ENCODE data around the gene WNT10A. TPM values are rescaled to one million over a fixed set of nuclear protein-coding genes. Genes with fewer than 3 reads are reported as not detected.

The WNT10A gene
- total and polyA plus RNA-seq, 10 of the 15 experiments (the other 5 are each of a cell fraction or from before 2014, with no cell fraction given): 0.61 to 45.0 (median 6.9) TPM

DNA sequence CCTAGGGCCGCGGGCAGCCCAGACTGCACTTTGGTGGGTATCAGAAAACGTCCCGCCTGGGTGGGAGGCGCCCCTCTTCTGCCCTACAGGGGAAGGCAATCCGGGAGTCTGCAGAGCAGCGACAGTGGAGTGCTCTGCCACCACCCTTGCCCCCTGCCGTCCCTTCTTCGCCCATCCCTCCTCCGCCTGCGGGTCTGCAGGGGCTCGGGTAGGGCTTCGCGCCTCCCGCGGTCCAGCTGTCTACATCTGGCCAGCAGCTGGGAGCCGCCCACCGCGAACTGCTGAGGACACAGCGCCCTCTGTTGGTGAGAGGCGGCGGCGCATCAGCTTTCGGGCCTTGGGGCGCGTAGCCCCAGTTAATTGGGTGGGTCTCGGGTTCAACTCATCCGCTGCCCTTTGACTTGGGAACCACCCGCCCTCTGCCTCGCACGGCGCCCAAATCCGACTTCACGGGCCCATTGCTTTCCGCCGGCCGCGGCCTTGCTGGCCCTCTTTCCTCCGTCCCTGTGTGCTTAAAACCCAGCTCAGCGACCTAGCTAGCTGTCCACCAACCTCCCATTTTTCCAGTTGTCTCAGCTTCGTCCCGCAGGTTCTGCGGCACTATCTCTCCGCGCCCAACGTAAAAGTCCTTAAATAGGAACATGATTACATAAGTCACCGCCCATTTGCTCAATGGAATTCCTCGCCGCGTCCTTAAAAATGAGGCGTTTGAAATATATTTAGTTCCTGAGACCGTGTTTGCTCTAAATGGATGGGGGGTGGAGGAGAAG, 17.6 kb downstream of the WNT10A start (continued):
- peak; percentile 14 to 60; a peak in 2 of 4 replicates for TF ChIP-seq IKZF2 (IDR thresholded peaks at IDR 0.05)
- TF ChIP-seq CHD4 (IDR thresholded peaks at IDR 0.05): 0 out of 2 replicates have a peak, but pooled peaks have one; percentile 12
- TF ChIP-seq NBN (IDR thresholded peaks at IDR 0.05): peak; percentile 82
- 0 out of 2 replicates have a peak, but pooled peaks have one; percentile 42 for TF ChIP-seq ZNF217 (IDR thresholded peaks at IDR 0.05)
- TF ChIP-seq NKRF (conservative IDR thresholded peaks at IDR 0.05): peak; percentile 86
- peak; percentile 49; the same call in 1 of the 2 replicates for TF ChIP-seq DPF2 (IDR thresholded peaks at IDR 0.05)
- TF ChIP-seq CHD2 (IDR thresholded peaks at IDR 0.05; ENCODE audit: borderline replicate concordance, low read depth, low read length): no peak
- TF ChIP-seq TCF3 (IDR thresholded peaks at IDR 0.05; ENCODE audit: borderline replicate concordance, insufficient read depth, low read depth, low read length): peak; percentile 100
- no peak; the same call in 1 of the 2 replicates for TF ChIP-seq MXI1 (IDR thresholded peaks at IDR 0.05; ENCODE audit: low read depth, low read length)
- TF ChIP-seq POU2F2 (IDR thresholded peaks at IDR 0.05; ENCODE audit: borderline replicate concordance, low read depth, low read length): peak; percentile 57; the same call in 1 of the 3 replicates
- peak; percentile 93 for TF ChIP-seq HDGF (IDR thresholded peaks at IDR 0.05)
- TF ChIP-seq, protein P1, sequence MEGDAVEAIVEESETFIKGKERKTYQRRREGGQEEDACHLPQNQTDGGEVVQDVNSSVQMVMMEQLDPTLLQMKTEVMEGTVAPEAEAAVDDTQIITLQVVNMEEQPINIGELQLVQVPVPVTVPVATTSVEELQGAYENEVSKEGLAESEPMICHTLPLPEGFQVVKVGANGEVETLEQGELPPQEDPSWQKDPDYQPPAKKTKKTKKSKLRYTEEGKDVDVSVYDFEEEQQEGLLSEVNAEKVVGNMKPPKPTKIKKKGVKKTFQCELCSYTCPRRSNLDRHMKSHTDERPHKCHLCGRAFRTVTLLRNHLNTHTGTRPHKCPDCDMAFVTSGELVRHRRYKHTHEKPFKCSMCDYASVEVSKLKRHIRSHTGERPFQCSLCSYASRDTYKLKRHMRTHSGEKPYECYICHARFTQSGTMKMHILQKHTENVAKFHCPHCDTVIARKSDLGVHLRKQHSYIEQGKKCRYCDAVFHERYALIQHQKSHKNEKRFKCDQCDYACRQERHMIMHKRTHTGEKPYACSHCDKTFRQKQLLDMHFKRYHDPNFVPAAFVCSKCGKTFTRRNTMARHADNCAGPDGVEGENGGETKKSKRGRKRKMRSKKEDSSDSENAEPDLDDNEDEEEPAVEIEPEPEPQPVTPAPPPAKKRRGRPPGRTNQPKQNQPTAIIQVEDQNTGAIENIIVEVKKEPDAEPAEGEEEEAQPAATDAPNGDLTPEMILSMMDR (IDR thresholded peaks at IDR 0.05 in 2 of 3, conservative IDR thresholded peaks at IDR 0.05 in 1 of 3; ENCODE audit: control insufficient read depth in 2 of 3, extremely low read depth in 1 of 3, insufficient read depth in 1 of 3, low read depth in 3 of 3, low read length in 3 of 3): peak; percentile 93 to 98 (median 98)
- TF ChIP-seq RFX5 (IDR thresholded peaks at IDR 0.05; ENCODE audit: low read depth, low read length): no peak
- peak; percentile 51; the same call in 1 of the 2 replicates for TF ChIP-seq ZNF24 (IDR thresholded peaks at IDR 0.05)
- TF ChIP-seq, protein P2, sequence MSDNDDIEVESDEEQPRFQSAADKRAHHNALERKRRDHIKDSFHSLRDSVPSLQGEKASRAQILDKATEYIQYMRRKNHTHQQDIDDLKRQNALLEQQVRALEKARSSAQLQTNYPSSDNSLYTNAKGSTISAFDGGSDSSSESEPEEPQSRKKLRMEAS (IDR thresholded peaks at IDR 0.05; ENCODE audit: low read depth, low read length): no peak; the same call in 1 of the 2 replicates
- TF ChIP-seq, protein P3, sequence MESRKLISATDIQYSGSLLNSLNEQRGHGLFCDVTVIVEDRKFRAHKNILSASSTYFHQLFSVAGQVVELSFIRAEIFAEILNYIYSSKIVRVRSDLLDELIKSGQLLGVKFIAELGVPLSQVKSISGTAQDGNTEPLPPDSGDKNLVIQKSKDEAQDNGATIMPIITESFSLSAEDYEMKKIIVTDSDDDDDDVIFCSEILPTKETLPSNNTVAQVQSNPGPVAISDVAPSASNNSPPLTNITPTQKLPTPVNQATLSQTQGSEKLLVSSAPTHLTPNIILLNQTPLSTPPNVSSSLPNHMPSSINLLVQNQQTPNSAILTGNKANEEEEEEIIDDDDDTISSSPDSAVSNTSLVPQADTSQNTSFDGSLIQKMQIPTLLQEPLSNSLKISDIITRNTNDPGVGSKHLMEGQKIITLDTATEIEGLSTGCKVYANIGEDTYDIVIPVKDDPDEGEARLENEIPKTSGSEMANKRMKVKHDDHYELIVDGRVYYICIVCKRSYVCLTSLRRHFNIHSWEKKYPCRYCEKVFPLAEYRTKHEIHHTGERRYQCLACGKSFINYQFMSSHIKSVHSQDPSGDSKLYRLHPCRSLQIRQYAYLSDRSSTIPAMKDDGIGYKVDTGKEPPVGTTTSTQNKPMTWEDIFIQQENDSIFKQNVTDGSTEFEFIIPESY (IDR thresholded peaks at IDR 0.05): no peak
- peak; percentile 61 for TF ChIP-seq IKZF1 (conservative IDR thresholded peaks at IDR 0.05)
- TF ChIP-seq, protein P4, sequence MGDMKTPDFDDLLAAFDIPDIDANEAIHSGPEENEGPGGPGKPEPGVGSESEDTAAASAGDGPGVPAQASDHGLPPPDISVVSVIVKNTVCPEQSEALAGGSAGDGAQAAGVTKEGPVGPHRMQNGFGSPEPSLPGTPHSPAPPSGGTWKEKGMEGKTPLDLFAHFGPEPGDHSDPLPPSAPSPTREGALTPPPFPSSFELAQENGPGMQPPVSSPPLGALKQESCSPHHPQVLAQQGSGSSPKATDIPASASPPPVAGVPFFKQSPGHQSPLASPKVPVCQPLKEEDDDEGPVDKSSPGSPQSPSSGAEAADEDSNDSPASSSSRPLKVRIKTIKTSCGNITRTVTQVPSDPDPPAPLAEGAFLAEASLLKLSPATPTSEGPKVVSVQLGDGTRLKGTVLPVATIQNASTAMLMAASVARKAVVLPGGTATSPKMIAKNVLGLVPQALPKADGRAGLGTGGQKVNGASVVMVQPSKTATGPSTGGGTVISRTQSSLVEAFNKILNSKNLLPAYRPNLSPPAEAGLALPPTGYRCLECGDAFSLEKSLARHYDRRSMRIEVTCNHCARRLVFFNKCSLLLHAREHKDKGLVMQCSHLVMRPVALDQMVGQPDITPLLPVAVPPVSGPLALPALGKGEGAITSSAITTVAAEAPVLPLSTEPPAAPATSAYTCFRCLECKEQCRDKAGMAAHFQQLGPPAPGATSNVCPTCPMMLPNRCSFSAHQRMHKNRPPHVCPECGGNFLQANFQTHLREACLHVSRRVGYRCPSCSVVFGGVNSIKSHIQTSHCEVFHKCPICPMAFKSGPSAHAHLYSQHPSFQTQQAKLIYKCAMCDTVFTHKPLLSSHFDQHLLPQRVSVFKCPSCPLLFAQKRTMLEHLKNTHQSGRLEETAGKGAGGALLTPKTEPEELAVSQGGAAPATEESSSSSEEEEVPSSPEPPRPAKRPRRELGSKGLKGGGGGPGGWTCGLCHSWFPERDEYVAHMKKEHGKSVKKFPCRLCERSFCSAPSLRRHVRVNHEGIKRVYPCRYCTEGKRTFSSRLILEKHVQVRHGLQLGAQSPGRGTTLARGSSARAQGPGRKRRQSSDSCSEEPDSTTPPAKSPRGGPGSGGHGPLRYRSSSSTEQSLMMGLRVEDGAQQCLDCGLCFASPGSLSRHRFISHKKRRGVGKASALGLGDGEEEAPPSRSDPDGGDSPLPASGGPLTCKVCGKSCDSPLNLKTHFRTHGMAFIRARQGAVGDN (IDR thresholded peaks at IDR 0.05): peak; percentile 81
- TF ChIP-seq CBX5 (IDR thresholded peaks at IDR 0.05; ENCODE audit: low read depth): no peak

Data from GM12878 (cell line).